GM18498 (cell line): Measurements from ENCODE around the gene CELF2.

ENCODE experiments used
- ATAC-seq: cut with Tn5 transposase; IDR thresholded peaks from one replicate; pipeline ENCODE4 v1.9.1; 2021; ENCODE audit warnings: mild to moderate bottlenecking, moderate library complexity; ENCODE audit not compliant: unreplicated experiment

Gene CELF2

GRCh38 chr10:11214407-11214806 lies 196.7 kb downstream of the CELF2 start:
- ATAC-seq: no peak

DNA sequence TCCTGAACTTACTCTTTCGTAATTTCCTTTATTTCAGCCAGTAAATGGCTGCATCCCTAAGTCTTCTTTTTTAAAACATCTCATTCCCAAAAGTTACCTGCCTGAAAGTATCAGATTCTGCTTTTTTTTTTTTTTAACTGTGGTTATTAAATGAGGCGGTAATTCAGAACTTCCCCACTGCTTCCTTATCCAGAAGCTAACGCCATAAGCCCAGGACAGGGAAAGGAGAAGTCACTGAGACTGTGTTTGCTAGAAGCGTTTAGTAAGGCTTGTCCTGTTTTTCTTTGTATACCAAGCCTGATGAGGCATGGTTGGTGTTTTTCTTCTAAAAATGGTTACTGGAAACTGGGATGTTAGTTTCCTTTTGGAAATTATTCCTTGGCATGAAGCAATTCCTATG lies 197.8 kb downstream of the CELF2 start:
- ATAC-seq: no peak

DNA sequence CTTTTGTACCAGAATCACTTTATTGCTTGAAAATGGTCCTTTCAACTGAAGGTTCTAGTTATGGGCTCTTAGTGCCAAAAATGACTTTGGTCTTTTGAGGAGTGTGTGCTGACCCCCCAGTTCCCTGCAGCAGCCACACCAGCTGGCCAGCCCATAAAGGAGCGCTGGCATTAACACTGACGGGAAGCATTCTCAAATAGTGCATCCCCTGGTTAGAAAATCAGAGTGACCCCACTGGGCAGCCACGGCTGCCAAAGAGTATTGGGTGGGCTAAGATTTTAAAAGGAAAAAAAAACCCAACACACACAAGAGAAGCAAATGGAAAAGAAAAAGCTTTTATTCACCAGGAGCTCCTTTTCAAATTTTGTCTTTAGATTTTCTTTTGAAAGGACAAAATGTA lies 199.8 kb downstream of the CELF2 start:
- ATAC-seq: no peak

GRCh38 chr10:11218395-11218794 lies 200.7 kb downstream of the CELF2 start:
- ATAC-seq: no peak

- ATAC-seq: no peak
Measured at GRCh38 chr10:11219431-11219830, 201.8 kb downstream of the CELF2 start.

DNA sequence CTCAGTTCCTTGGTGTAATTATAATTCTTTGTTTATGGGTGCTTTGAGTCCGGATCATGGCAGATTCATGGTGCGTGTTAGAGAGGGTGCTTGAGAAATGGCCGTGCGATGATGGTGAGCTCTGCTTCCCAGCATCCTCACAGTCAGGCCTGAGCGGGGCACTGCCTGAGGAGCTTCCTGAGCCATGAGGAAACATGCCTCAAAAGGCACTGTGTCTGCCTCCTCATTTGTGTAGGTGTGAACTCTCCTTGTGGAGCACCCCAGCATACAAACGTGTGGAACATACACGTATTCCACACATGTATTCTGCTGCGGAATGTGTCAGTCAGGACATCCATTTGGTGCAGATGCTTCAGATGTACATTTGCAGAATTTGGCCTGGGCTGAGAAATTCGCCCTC lies 205.4 kb downstream of the CELF2 start:
- ATAC-seq: no peak

DNA sequence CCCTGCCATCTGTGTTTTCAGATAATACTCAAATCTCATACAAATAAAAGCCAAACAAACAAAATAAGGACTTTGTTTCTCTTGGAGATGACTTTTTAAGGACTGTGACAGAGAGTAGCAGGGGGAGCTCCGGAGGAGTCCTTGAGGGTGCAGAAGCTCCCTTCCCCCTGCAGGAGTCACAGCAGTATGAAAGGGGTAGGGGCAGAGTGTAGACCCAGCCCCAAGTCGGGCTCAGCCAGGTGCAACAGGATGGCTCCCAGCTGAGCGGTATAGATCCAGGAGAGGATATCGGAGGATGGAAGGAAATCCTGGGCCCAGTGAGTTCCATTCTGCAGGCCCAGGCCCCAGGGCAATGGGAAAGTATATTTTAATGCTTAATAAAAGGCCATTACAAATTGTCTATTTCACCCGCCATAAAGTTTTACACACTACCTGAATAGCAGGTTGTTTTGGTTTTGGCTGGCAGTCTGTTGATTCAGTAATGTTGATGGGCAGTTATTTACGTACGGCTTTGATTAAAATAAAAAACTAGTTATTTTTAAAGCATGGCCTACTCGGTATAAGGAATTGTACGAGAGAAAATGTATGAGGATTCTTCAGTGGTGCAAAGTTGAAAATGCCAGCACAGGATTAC lies 206.0 kb downstream of the CELF2 start:
- no peak for ATAC-seq

DNA sequence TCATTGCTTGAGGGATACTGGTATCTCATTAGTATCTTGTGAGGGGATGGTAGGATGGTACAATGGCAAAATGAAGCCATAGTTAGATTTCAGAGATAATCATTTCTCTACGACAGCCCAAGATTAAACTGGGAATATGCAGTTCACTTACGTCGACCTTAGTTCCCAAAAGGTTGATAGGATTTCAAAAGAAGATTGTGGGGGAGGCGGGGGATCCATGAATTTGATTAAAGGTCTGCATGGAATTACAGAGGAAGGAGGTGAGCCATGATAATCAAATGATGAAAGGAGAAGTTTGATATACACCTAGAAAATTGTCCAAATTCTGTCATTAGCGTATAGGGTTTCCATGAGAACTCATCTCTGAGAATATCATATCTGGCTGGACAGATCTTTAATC lies 206.6 kb downstream of the CELF2 start:
- no peak for ATAC-seq

DNA sequence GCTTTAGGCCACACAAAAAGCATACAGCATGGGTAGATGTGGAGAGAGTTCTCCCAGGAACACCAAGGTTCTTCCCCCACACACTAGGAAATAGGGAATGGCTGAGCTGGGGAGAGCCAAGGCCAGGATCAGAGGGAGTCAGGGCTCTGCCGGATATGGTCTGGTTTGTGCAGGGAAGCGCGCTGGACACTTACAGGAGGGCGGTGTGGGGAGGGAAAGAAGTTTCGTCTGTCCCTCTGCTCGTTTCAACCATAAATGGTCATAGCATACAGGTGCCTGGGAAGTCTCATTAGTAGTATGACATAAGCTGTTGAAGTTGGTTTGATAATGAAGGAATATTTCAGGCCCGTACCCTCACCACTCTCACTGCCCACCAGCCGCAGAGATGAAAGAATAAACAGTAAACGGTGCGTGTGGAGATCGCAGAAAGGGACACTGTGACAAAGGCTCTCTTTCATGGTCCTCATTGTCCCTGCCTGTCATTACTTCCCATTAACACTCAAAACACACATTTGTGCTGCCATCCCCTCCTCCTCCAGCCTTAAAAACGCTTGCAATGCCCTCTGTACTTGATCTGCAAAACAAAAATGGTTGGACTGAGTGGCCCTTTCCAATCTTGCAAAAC lies 207.2 kb downstream of the CELF2 start:
- ATAC-seq: no peak

GRCh38 chr10:11225935-11226334 lies 208.3 kb downstream of the CELF2 start:
- ATAC-seq: peak; percentile 50

- ATAC-seq: peak; percentile 61
Measured at GRCh38 chr10:11227103-11227502, 209.4 kb downstream of the CELF2 start.

DNA sequence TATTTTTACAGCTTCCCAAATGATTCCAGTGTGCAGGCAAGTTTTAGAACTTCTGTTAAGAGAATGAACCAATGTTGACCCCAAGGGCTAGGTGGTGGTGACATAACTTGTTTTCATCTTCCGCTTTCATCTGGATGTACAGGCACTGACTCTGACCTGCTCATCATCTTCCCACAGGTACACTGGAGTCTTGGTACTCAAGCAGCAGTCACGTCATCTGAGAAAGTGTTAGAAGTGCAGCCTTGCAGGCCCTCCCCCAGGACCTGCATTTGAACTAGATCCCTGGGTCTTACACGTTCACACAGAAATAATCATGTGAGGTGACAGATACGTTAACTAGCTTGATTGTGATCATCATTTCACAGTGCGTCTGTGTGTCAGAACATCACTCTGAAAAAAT lies 212.2 kb downstream of the CELF2 start:
- ATAC-seq: no peak

- ATAC-seq: no peak
Measured at GRCh38 chr10:11230498-11231167, 213.0 kb downstream of the CELF2 start.

DNA sequence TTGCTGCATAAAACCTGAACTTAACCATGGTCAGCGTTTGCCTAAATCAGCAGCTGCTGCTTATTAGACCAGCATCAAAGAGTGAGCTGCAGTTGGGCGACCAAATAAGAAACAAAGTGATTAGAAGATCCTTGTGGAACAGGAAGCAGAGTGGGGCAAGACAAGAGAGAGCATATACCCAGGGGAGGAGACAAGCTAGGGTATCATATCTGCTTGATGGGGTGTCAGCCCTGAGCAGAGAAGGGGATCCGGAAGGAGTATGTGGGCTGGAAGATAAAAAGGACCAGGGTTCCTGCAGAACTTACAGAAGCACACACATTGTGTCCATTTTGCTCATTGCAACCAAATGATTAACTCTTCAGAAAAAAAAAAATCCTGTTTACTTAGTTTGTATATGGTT lies 213.6 kb downstream of the CELF2 start:
- ATAC-seq: no peak

GRCh38 chr10:11232222-11232961 lies 214.7 kb downstream of the CELF2 start:
- no peak for ATAC-seq

DNA sequence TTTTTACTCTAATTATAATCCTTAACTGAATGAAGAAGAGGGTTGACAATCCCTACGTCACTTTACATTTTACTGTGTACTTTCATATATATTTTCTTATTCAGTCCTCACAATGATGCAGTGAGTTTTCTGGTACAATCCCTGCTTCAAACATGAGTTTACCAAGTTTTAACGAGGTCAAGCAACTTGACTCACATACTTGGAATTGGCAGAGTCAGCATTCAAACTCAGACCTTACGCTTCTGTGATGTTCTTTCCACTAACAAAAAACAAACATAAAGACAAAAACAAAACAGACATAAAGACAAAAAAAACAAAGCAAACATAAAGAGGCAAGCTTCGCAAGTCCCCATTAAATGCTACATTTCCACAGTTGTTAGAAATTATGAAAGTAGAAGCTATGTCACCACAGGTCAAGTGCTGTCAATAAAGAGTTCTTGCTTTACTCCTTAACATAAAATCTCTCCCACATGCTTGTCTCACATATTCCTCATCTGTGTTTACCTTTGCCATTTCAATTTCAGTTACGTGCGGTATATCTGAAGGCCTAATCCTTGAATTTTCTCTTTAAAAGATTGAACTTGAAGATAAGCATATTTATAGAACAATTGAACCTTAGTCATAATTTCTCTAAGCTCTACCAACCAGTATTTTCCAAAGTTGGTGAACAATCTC lies 217.3 kb downstream of the CELF2 start:
- ATAC-seq: no peak

DNA sequence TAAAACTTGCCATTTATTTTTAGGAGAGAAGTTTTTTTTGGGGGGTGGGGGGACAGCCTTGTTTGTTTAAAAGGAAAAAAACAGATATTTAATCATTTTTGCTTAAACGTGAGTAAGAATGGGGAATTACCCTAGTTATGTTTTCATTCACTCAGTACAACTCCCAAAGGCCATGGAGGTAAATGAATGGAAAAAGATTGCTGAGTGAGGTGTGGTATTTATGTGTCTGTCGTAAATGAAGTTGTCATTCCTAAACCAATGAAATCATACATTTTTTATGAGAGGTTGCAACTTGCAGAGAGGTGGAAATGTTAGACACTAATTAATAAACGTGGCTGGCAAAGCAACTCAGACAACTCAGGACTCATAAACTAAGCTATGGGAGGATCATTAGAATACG lies 218.1 kb downstream of the CELF2 start:
- no peak for ATAC-seq

- ATAC-seq: peak; percentile 51
Measured at GRCh38 chr10:11236234-11236633, 218.6 kb downstream of the CELF2 start.

DNA sequence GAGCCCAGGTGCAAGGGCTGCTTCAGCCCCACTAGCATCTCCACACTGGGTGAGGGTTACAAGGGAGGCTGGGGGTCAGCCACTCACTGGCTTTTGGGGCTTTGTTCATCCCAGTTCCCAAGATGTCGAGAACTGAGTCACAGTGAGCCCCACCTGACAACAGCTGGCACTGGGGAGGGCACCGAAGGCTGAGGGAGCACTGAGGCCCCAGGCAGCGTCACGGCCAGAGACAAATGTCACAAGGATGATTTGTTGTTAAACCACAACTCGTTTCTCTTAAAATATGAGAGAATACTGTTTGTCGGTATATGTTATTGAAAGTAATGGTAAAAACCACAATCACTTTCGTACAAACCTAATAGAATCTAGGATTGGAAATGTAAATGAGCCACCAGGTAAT lies 219.9 kb downstream of the CELF2 start:
- peak; percentile 50 for ATAC-seq

GRCh38 chr10:11238893-11239292 lies 221.2 kb downstream of the CELF2 start:
- ATAC-seq: no peak

DNA sequence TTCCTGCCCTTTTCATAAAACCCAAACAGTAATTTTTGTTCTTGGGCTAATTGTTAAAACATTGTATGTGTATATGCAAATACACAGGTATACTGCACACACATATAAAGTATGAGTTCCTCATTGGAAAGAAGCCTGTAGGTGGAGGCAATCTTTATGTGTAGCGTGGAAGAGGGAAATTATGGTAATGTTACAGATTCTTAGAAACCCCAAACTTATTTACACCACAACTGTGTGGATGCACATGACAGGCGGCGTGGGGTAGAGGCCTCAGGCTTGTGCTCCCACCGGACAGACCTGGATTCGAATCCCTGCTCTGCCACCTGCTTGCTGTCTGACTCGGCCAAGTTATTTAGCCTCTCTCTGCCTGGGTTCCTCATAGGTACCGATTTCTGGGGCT lies 223.0 kb downstream of the CELF2 start:
- ATAC-seq: no peak
